Measurements from ENCODE around the gene ARHGEF4. TPM values are rescaled to one million over a fixed set of nuclear protein-coding genes. Genes with fewer than 3 reads are reported as not detected.

Gene ARHGEF4
- total RNA-seq, 1 experiment from 2014 or later, result 12.6 TPM

- no peak overlapping the region for H3K4ac ChIP-seq (ENCODE audit: low read depth, low read length)
- Mint-ChIP-seq H3K27ac (no peak overlapping the region), H3K9me3 (no peaks in the 10 kb centered on the region; a peak in 1 of 5 replicates), H3K4me3 (no peak overlapping the region), H3K4me1 (peaks cover 19 to 25% of the 10 kb centered on the region in 2 experiments), H3K27me3 (ENCODE audit: low read depth) (peaks cover 51% of the 10 kb centered on the region), H3K36me3 (ENCODE audit: insufficient read depth in 1 of 3, low read depth in 3 of 3) (no peaks in the 10 kb centered on the region)
- H4K8ac ChIP-seq (replicated peaks; ENCODE audit: insufficient read length, low read depth, low read length), result no peak overlapping the region
- WGBS (ENCODE audit: extremely low coverage, insufficient read length, low lambda C conversion rate), result no CpG with 5 or more reads among the region's 8 CpGs
- H4K20me1 ChIP-seq (ENCODE audit: control insufficient read depth, insufficient read depth, insufficient read length), result no peaks in the 10 kb centered on the region
- no peak overlapping the region for H2BK15ac ChIP-seq (ENCODE audit: low read depth, low read length)
- H3K9ac ChIP-seq (ENCODE audit: extremely low read depth, insufficient read length, low read length), result no peak overlapping the region
- H3K14ac ChIP-seq (ENCODE audit: insufficient read depth, low read length), result no peak overlapping the region
- no peaks in the 10 kb centered on the region for H3K79me1 ChIP-seq (ENCODE audit: insufficient read depth, low read depth, low read length, poor library complexity, severe bottlenecking)
- no peak overlapping the region for H2BK5ac ChIP-seq (ENCODE audit: insufficient read length, low read length)
- H3K4me2 ChIP-seq (ENCODE audit: insufficient read depth, insufficient read length, low read length), result no peak overlapping the region
- peaks cover 4% of the 10 kb centered on the region; the same call in 1 of the 2 replicates for H3K27me3 ChIP-seq (ENCODE audit: insufficient read depth, low read length)
- no peak for TF ChIP-seq CTCF (conservative IDR thresholded peaks at IDR 0.05)
- no peak overlapping the region for H3K18ac ChIP-seq (ENCODE audit: insufficient read length, low read depth, low read length)
- no peak overlapping the region for H4K5ac ChIP-seq (ENCODE audit: insufficient read length, low read depth, low read length)
- no peak overlapping the region for H2BK20ac ChIP-seq (ENCODE audit: low read depth, low read length, poor library complexity, severe bottlenecking)
- no peak overlapping the region for H3T11ph ChIP-seq (ENCODE audit: low read length)
- no peak overlapping the region for H3K23ac ChIP-seq (ENCODE audit: insufficient read length, low read depth, low read length)
- H2AFZ ChIP-seq (ENCODE audit: low read length), result no peak overlapping the region
- no peak overlapping the region for H2BK12ac ChIP-seq (ENCODE audit: insufficient read length, low read depth, low read length)
- H3K79me2 ChIP-seq (ENCODE audit: insufficient read depth, low read length), result no peaks in the 10 kb centered on the region
- H3K23me2 ChIP-seq (ENCODE audit: insufficient read length, low read depth, low read length, poor library complexity, severe bottlenecking), result peaks cover 11% of the 10 kb centered on the region
- no peak overlapping the region for H4K91ac ChIP-seq (ENCODE audit: insufficient read length, low read depth, low read length)
- H2AK5ac ChIP-seq (ENCODE audit: insufficient read length, low read length), result no peak overlapping the region
- H3K27ac ChIP-seq (ENCODE audit: insufficient read length, low read depth, low read length), result no peak overlapping the region
- DNase-seq, result no peak
- H3K4me1 ChIP-seq (ENCODE audit: insufficient read depth, low read length), result no peaks in the 10 kb centered on the region
- H3K9me3 ChIP-seq (ENCODE audit: control insufficient read depth, low read depth, low read length), result no peaks in the 10 kb centered on the region
- no peak overlapping the region for H2BK120ac ChIP-seq (ENCODE audit: low read depth, low read length, poor library complexity, severe bottlenecking)
- no peak overlapping the region for H3K56ac ChIP-seq (ENCODE audit: insufficient read length, low read depth, low read length)
These were observed 3.8 kb downstream of the ARHGEF4 start for GRCh38 chr2:130840506-130840905.
